PC-3 (cell line): ENCODE data around the gene ST8SIA3. TPM values are rescaled to one million over a fixed set of nuclear protein-coding genes. Genes with fewer than 3 reads are reported as not detected.

Experiments
- ATAC-seq: fragments of 200-7000 bp; cut with Tn5 transposase; 2 replicates; pipeline ENCODE4 v1.9.1; 2020; ENCODE audit warnings: mild to moderate bottlenecking, moderate library complexity
- BruUV-seq: library from RNA; stranded (reverse); fragments of 400-500 nt; replicated peaks from 2 replicates; lab custom pipeline; 2021; lab: Mats Ljungman, UMichigan
- CTCF ChIA-PET: fragments of 300-600 bp; sonication (Branson Sonifier 250); formaldehyde crosslinking; loops from one replicate; lab custom pipeline; 2022; ENCODE audit warnings: antibody characterized with exemption; lab: Charles Lee
- POLR2A ChIA-PET: fragments of 300-600 bp; sonication (Branson Sonifier 250); formaldehyde crosslinking; loops from one replicate; lab custom pipeline; 2022; ENCODE audit warnings: antibody characterized with exemption; ENCODE audit not compliant: unreplicated experiment; lab: Charles Lee
- DNase-seq: peaks from one replicate; pipeline ENCODE4 v3.0.0-alpha.2; 2015
- H2AFZ ChIP-seq: fragments of 300-600 bp; sonication (generic); 2 replicates; pipeline ENCODE4 v1.6.0; 2016; ENCODE audit warnings: antibody characterized with exemption, low read length
- H3F3A ChIP-seq: fragments of 300-600 bp; sonication (generic); one replicate; pipeline ENCODE4 v1.6.0; 2017; ENCODE audit warnings: antibody characterized with exemption, low read length, control low read depth, mild to moderate bottlenecking; ENCODE audit not compliant: unreplicated experiment
- H3K27ac ChIP-seq: fragments of 300-600 bp; sonication (generic); 2 replicates; pipeline ENCODE4 v1.5.1; 2016; ENCODE audit warnings: mild to moderate bottlenecking, low read length
- H3K27me3 ChIP-seq: fragments of 300-600 bp; sonication (generic); 2 replicates; pipeline ENCODE4 v1.6.1; 2016; ENCODE audit warnings: low read length, mixed read lengths
- H3K36me3 ChIP-seq: fragments of 300-600 bp; sonication (generic); 2 replicates; pipeline ENCODE4 v1.6.1; 2016; ENCODE audit warnings: low read depth, mixed run types, low read length, mixed read lengths
- H3K4me1 ChIP-seq: fragments of 300-600 bp; sonication (generic); 2 replicates; pipeline ENCODE4 v1.5.1; 2016; ENCODE audit warnings: low read length; ENCODE audit not compliant: insufficient read depth
- H3K4me2 ChIP-seq: fragments of 300-600 bp; sonication (generic); 2 replicates; pipeline ENCODE4 v1.6.0; 2016; ENCODE audit warnings: low read length
- H3K4me3 ChIP-seq: fragments of 300-600 bp; sonication (generic); 2 replicates; pipeline ENCODE4 v1.5.1; 2016; ENCODE audit warnings: mild to moderate bottlenecking, low read length, mixed read lengths
- H3K79me2 ChIP-seq: fragments of 300-600 bp; sonication (generic); 2 replicates; pipeline ENCODE4 v1.6.1; 2017; ENCODE audit warnings: low read length, mixed read lengths
- H3K9ac ChIP-seq: fragments of 300-600 bp; sonication (generic); 2 replicates; pipeline ENCODE4 v1.6.0; 2016; ENCODE audit warnings: mild to moderate bottlenecking, low read length
- H3K9me2 ChIP-seq: fragments of 300-600 bp; sonication (generic); replicated peaks from 2 replicates; pipeline ENCODE4 v1.6.1; 2016; ENCODE audit warnings: mixed run types, low read length, mixed read lengths
- H3K9me3 ChIP-seq: fragments of 300-600 bp; sonication (generic); 2 replicates; pipeline ENCODE4 v1.6.1; 2016; ENCODE audit warnings: low read length, mixed read lengths
- H4K20me1 ChIP-seq: fragments of 300-600 bp; sonication (generic); 2 replicates; pipeline ENCODE4 v1.6.1; 2016; ENCODE audit warnings: low read length, mixed read lengths
- CTCF ChIP-seq: fragments of 300-600 bp; sonication (generic); conservative IDR thresholded peaks from 2 replicates; pipeline ENCODE4 v1.5.1; 2017; ENCODE audit warnings: antibody characterized with exemption, low read depth, mild to moderate bottlenecking, low read length
- EZH2 ChIP-seq: fragments of 300-600 bp; sonication (generic); IDR thresholded peaks from one replicate; pipeline ENCODE4 v1.6.1; 2017; ENCODE audit warnings: antibody characterized with exemption, mild to moderate bottlenecking, low read length; ENCODE audit not compliant: unreplicated experiment
- EZH2phosphoT487 ChIP-seq: fragments of 300-600 bp; sonication (generic); IDR thresholded peaks from 2 replicates; pipeline ENCODE4 v1.6.1; 2018; ENCODE audit warnings: mild to moderate bottlenecking, antibody characterized with exemption, low read length, borderline replicate concordance
- intact Hi-C: fragments of 100-400 bp; cut with micrococcal nuclease; formaldehyde crosslinking; loops from 2 replicates; pipeline ENCODE4 v1.9.0; 2023
- total RNA-seq: library from RNA; depleted of rRNA; stranded (reverse); fragments of >200 nt; gene quantifications from 2 replicates; pipeline ENCODE4 v1.2.3, GENCODE V29; 2014

ST8SIA3 gene
- total RNA-seq, 1 experiment from 2014 or later: not detected

- intact Hi-C loops: no loop called here
- ATAC-seq (peak; percentile 54), DNase-seq (peak; percentile 53)
- TF ChIP-seq EZH2: no peak
- TF ChIP-seq CTCF: no peak
- no peak for TF ChIP-seq EZH2phosphoT487
- no peaks in the 10 kb centered on the region for H3K36me3 ChIP-seq
- H3K4me3 ChIP-seq: no peak overlapping the region
- H3F3A ChIP-seq: no peaks in the 10 kb centered on the region
- H3K9ac ChIP-seq: no peak overlapping the region
- ChIA-PET CTCF (no interaction called here), POLR2A (no interaction called here)
- no peaks in the 10 kb centered on the region for H4K20me1 ChIP-seq
- H3K4me2 ChIP-seq: no peak overlapping the region
- H3K27me3 ChIP-seq: peaks cover 17% of the 10 kb centered on the region
- BruUV-seq: no TSS peak
- H2AFZ ChIP-seq: no peak overlapping the region
- no peak overlapping the region for H3K27ac ChIP-seq
- no peaks in the 10 kb centered on the region for H3K4me1 ChIP-seq
- H3K79me2 ChIP-seq: no peaks in the 10 kb centered on the region
- no peaks in the 10 kb centered on the region for H3K9me3 ChIP-seq
- no peaks in the 10 kb centered on the region for H3K9me2 ChIP-seq
Measured at GRCh38 chr18:57397440-57398132, 45.2 kb downstream of the ST8SIA3 start.

GRCh38 chr18:57404345-57404744 is 52.0 kb downstream of the ST8SIA3 start:
- no peak overlapping the region for H2AFZ ChIP-seq
- no peak overlapping the region for H3K4me2 ChIP-seq
- DNase-seq: no peak
- no peak overlapping the region for H3K4me3 ChIP-seq
- BruUV-seq: no TSS peak
- H3K36me3 ChIP-seq: no peaks in the 10 kb centered on the region
- peaks cover 32% of the 10 kb centered on the region for H3K27me3 ChIP-seq
- H3K79me2 ChIP-seq: no peaks in the 10 kb centered on the region
- H3K9me2 ChIP-seq: no peaks in the 10 kb centered on the region
- no peak overlapping the region for H3K27ac ChIP-seq
- H3K9me3 ChIP-seq: no peaks in the 10 kb centered on the region
- intact Hi-C loops: no loop called here
- H3K9ac ChIP-seq: no peak overlapping the region
- no peaks in the 10 kb centered on the region for H4K20me1 ChIP-seq
- ATAC-seq: no peak
- ChIA-PET POLR2A (no interaction called here), CTCF (no interaction called here)
- TF ChIP-seq CTCF (no peak), EZH2phosphoT487 (no peak), EZH2 (no peak)
- H3K4me1 ChIP-seq: no peaks in the 10 kb centered on the region
- no peaks in the 10 kb centered on the region for H3F3A ChIP-seq

- POLR2A ChIA-PET: no interaction called here
- BruUV-seq: no TSS peak
Measured at GRCh38 chr18:57409650-57410049, 57.3 kb downstream of the ST8SIA3 start.

More at GRCh38 chr18:57409650-57410049, 57.3 kb downstream of the ST8SIA3 start:
- Histone ChIP-seq H3K9ac (no peak overlapping the region), H3K4me2 (no peak overlapping the region), H3F3A (no peaks in the 10 kb centered on the region), H3K36me3 (no peaks in the 10 kb centered on the region), H4K20me1 (no peaks in the 10 kb centered on the region; the same call in 1 of the 2 replicates), H3K27me3 (peaks cover 29% of the 10 kb centered on the region), H3K9me3 (no peaks in the 10 kb centered on the region), H3K4me3 (no peak overlapping the region), H3K9me2 (no peaks in the 10 kb centered on the region), H3K27ac (no peak overlapping the region), H2AFZ (no peak overlapping the region), H3K79me2 (no peaks in the 10 kb centered on the region), H3K4me1 (no peaks in the 10 kb centered on the region)
- DNase-seq (no peak), ATAC-seq (no peak)
- TF ChIP-seq EZH2: no peak
- no peak for TF ChIP-seq EZH2phosphoT487
- TF ChIP-seq CTCF: no peak
- intact Hi-C loops: no loop called here
- CTCF ChIA-PET: no interaction called here
